Right atrium auricular region (tissue), 2 donors: ENCODE results near the gene GRIN2A. TPM values are rescaled to one million over a fixed set of nuclear protein-coding genes. Genes with fewer than 3 reads are reported as not detected.

ENCODE experiments used
- DNase-seq: peaks from one replicate; pipeline ENCODE4 v3.0.0-alpha.2; 2019; ENCODE audit warnings: low spot score
- H3K27ac ChIP-seq, 2 donors: fragments of 200-600 bp; sonication (generic); 1 replicate in 1 of 2; 2 replicates in 1 of 2; pipeline ENCODE4 v1.5.1; 2016 to 2019
- H3K27me3 ChIP-seq, 2 donors: fragments of 200-600 bp; sonication (generic); one replicate each; pipeline versions ENCODE4 v1.5.1 to v1.6.0; 2017 to 2019
- H3K36me3 ChIP-seq: fragments of 200-600 bp; sonication (generic); one replicate; pipeline ENCODE4 v1.5.1; 2016
- H3K4me1 ChIP-seq, 2 donors: fragments of 200-600 bp; sonication (generic); one replicate each; pipeline versions ENCODE4 v1.5.1 to v1.6.0; 2017 to 2019
- H3K4me3 ChIP-seq, 2 donors: fragments of 200-600 bp; sonication (generic); 1 replicate in 1 of 2; 2 replicates in 1 of 2; pipeline ENCODE4 v1.5.1; 2017 to 2019; ENCODE audit warnings: mild to moderate bottlenecking in 1 of 2, moderate library complexity in 1 of 2
- H3K9me3 ChIP-seq, 2 donors: fragments of 200-600 bp; sonication (generic); one replicate each; pipeline ENCODE4 v1.5.1; 2019
- CTCF ChIP-seq, 2 donors: fragments of 200-600 bp; sonication (generic); IDR thresholded peaks; one replicate each; pipeline ENCODE4 v1.5.1; 2019; ENCODE audit warnings: antibody characterized with exemption in 2 of 2
- total RNA-seq, 2 donors: library from RNA; depleted of rRNA; stranded (reverse); fragments of >200 nt; gene quantifications; one replicate each; pipeline ENCODE4 v1.1.0, GENCODE V29; 2016

The GRIN2A gene
- total RNA-seq: 1 to 10 TPM; 3.8 to 7.4 TPM

GRCh38 chr16:10182222-10183053 is at the start of gene GRIN2A:
Gene GRIN2A, minus strand, starts transcription at chr16:10182428. Its CDS starts 2,017 bp downstream, at chr16:10180411.
- no peaks in the 10 kb centered on the region for H3K36me3 ChIP-seq
- no peak for TF ChIP-seq CTCF (IDR thresholded peaks at IDR 0.05)
- H3K27me3 ChIP-seq: peaks cover 0 to 12% of the 10 kb centered on the region in 2 donors
- no peak for DNase-seq
- H3K4me1 ChIP-seq: peaks cover 0 to 32% of the 10 kb centered on the region in 2 donors
- H3K27ac ChIP-seq: no peak within 1 kb of the TSS
- no peaks in the 10 kb centered on the region for H3K9me3 ChIP-seq
- peak within 1 kb of the TSS; percentile 31 to 45 for H3K4me3 ChIP-seq

DNA sequence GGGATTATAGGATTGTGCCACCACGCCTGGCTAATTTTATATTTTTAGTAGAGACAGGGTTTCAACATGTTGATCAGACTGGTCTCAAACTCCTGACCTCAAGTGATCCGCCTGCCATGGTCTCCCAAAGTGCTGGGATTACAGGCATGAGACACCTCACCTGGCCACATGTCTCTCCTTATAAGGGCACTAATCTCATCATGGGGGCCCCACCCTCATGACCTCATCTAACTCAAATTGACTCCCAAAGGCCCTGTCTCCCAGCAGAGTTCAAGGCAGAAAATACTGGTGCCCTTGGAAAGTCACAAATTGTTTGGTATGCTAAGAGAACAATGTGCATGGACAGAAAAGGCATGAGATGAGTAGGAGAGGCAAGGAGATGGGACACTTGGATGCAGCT is 49.3 kb upstream of the GRIN2A start:
- Histone ChIP-seq H3K36me3 (no peaks in the 10 kb centered on the region), H3K4me1 (no peaks in the 10 kb centered on the region), H3K4me3 (no peak overlapping the region), H3K27me3 (no peaks in the 10 kb centered on the region), H3K27ac (no peak overlapping the region), H3K9me3 (peaks cover 0 to 14% of the 10 kb centered on the region in 2 donors)
- no peak for TF ChIP-seq CTCF (IDR thresholded peaks at IDR 0.05)
- DNase-seq: no peak

DNA sequence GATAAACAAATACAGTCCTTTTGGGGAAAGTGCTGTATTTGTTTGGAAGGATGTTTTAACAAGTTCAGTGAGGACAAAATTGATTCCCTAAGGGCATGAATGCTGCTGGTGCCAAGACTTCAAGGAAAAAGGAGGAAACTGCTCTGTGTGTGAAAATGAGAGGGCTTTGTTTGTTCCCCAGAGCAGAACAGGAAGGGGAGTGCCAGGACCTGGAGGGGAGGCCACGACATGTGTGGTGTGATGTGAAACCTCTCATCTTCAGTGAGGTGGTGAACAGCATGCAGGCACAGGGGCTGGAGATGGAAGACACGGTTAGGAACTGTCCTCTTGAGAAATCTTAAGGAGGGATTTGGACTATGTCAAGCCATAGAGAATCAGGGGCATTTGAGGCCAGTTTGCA is 46.6 kb upstream of the GRIN2A start:
- Histone ChIP-seq H3K4me3 (no peak overlapping the region), H3K9me3 (peaks cover 0 to 14% of the 10 kb centered on the region in 2 donors), H3K27ac (no peak overlapping the region), H3K4me1 (no peaks in the 10 kb centered on the region), H3K27me3 (no peaks in the 10 kb centered on the region), H3K36me3 (no peaks in the 10 kb centered on the region)
- no peak for TF ChIP-seq CTCF (IDR thresholded peaks at IDR 0.05)
- DNase-seq: no peak

- DNase-seq: no peak
- H3K36me3 ChIP-seq: no peaks in the 10 kb centered on the region
- no peak for TF ChIP-seq CTCF (IDR thresholded peaks at IDR 0.05)
- no peak overlapping the region for H3K27ac ChIP-seq
- no peak overlapping the region for H3K4me3 ChIP-seq
- H3K9me3 ChIP-seq: no peaks in the 10 kb centered on the region
- H3K4me1 ChIP-seq: no peaks in the 10 kb centered on the region
- no peaks in the 10 kb centered on the region for H3K27me3 ChIP-seq
These were observed 44.7 kb upstream of the GRIN2A start for GRCh38 chr16:10226987-10227306.

GRCh38 chr16:10226141-10226986 is 44.1 kb upstream of the GRIN2A start:
- no peaks in the 10 kb centered on the region for H3K27me3 ChIP-seq
- no peak for DNase-seq
- no peaks in the 10 kb centered on the region for H3K9me3 ChIP-seq
- TF ChIP-seq CTCF (IDR thresholded peaks at IDR 0.05): no peak
- no peak overlapping the region for H3K27ac ChIP-seq
- H3K36me3 ChIP-seq: no peaks in the 10 kb centered on the region
- H3K4me1 ChIP-seq: no peaks in the 10 kb centered on the region
- no peak overlapping the region for H3K4me3 ChIP-seq
